Prostate gland (tissue), 2 donors: ENCODE data around the gene MARS1.

Source experiments
- CTCF ChIP-seq, 4 experiments: fragments of 200-600 bp in 2 of 4; fragments of 450-650 bp in 2 of 4; sonication (generic) in 2 of 4; IDR thresholded peaks; 1 replicate in 3 of 4; 2 replicates in 1 of 4; pipeline ENCODE4 v1.5.1; 2016 to 2019; ENCODE audit warnings: antibody characterized with exemption in 4 of 4, mild to moderate bottlenecking in 2 of 4, moderate library complexity in 2 of 4
- POLR2A ChIP-seq: fragments of 450-650 bp; IDR thresholded peaks from one replicate; pipeline ENCODE4 v1.6.1; 2016; ENCODE audit warnings: antibody characterized with exemption, mild to moderate bottlenecking

GRCh38 chr12:57534250-57534649, 46.4 kb downstream of the MARS1 start:
- TF ChIP-seq POLR2A: no peak
- TF ChIP-seq CTCF (IDR thresholded peaks at IDR 0.05): no peak
